ENCODE results near the gene MGAT5.

Gene MGAT5

DNA sequence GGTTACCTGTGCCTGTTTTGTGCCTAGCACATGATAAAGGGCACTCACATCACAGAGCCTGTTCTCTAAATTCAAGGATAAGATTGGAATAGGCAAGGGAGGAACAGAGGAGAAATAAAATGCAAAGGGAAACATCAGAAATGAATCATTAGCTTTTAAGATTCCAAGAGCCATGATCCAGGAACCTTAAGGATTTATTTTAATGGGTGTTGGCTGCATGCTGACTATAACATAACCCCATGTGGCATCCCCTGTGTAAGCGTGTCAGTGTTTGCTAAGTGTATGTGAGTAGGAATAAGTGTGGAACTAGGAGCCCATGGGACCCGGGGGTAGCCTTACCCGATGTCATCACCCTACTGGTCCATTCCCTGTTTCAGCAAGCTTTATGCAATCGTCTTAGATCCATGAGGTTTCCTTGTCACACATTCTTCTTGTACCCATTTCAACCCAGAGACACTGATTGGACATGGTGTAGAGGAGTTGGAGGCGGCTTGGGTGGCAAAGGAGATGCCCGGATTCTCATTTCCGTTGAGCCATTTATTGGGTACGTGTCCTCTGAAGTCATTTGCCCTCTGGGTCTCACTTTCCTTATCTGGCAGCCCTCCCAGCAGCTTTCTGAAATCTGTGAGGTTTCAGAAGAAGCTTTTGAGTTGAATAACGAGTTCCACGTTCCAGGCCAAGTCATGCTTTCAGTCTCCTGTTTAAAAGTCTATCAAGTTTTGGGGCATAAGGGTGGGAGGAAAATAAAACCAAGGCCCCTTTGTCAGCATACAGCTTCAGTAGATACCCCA lies 117.0 kb downstream of the MGAT5 start:
- Histone ChIP-seq H3K27ac (no peak overlapping the region), H3K36me3 (ENCODE audit: control insufficient read depth, insufficient read depth, low read length) (no peaks in the 10 kb centered on the region), H3K9ac (no peak overlapping the region), H3K4me1 (peaks cover 8% of the 10 kb centered on the region), H3K4me2 (ENCODE audit: low read length) (no peak overlapping the region), H3K9me3 (ENCODE audit: control insufficient read depth, low read length) (no peaks in the 10 kb centered on the region), H3K79me2 (no peaks in the 10 kb centered on the region), H3K27me3 (ENCODE audit: control insufficient read depth, insufficient read depth, low read length) (no peaks in the 10 kb centered on the region), H3K4me3 (ENCODE audit: low read depth, low read length) (no peak overlapping the region), H2AFZ (no peak overlapping the region)
- TF ChIP-seq, protein P1, sequence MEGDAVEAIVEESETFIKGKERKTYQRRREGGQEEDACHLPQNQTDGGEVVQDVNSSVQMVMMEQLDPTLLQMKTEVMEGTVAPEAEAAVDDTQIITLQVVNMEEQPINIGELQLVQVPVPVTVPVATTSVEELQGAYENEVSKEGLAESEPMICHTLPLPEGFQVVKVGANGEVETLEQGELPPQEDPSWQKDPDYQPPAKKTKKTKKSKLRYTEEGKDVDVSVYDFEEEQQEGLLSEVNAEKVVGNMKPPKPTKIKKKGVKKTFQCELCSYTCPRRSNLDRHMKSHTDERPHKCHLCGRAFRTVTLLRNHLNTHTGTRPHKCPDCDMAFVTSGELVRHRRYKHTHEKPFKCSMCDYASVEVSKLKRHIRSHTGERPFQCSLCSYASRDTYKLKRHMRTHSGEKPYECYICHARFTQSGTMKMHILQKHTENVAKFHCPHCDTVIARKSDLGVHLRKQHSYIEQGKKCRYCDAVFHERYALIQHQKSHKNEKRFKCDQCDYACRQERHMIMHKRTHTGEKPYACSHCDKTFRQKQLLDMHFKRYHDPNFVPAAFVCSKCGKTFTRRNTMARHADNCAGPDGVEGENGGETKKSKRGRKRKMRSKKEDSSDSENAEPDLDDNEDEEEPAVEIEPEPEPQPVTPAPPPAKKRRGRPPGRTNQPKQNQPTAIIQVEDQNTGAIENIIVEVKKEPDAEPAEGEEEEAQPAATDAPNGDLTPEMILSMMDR (IDR thresholded peaks at IDR 0.05) = no peak

DNA sequence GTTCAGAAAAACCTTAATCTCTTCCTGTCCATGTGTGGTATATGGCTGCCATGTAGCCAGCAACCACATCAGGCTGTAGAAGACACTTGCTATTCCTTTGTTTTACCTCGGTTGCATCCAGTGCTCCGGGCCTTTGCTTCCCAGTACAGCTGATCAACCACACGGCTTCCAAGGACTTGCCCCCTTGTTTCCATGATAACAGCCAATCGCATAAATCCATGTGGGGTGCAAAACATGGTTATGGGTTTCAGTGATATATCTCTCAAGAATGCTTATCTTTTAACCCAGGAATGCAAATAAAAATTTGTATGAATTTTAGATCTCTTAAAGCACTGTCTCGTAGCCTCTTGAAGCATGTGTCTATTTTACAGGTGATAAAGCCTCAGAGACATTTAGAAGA lies 118.3 kb downstream of the MGAT5 start:
- Histone ChIP-seq H3K36me3 (ENCODE audit: control insufficient read depth, insufficient read depth, low read length) (no peaks in the 10 kb centered on the region), H3K27ac (no peak overlapping the region), H3K4me3 (ENCODE audit: low read depth, low read length) (no peak overlapping the region), H3K27me3 (ENCODE audit: control insufficient read depth, insufficient read depth, low read length) (no peaks in the 10 kb centered on the region), H3K4me2 (ENCODE audit: low read length) (no peak overlapping the region), H3K4me1 (peaks cover 8% of the 10 kb centered on the region), H3K9ac (no peak overlapping the region), H3K9me3 (ENCODE audit: control insufficient read depth, low read length) (no peaks in the 10 kb centered on the region), H2AFZ (no peak overlapping the region), H3K79me2 (no peaks in the 10 kb centered on the region)
- TF ChIP-seq, protein P1 (IDR thresholded peaks at IDR 0.05) = no peak

DNA sequence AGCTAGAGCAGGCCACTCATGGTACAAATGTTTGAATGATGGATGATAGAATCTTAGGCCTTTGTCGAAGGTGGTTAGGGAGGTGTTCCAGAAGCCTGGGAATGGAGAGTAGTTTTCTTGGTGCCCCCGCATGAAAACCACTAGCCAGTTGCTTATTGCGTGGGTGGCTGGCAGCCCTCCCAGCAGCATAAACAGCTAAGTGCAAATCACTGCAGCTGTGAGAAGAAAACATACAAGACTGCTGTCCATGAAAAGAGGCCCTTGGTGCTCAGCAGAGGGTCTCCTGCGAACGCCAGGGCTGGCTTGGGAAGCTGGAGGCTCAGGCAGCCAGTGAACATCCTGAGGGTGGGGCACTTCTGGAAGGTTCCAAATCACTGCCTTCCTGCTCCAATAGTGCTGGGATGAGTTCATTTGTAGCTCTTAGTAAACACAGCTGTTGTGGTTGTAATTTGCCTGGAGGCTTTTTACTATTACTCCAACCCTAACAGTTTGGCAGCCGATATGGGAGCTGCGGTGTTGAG lies 118.8 kb downstream of the MGAT5 start:
- TF ChIP-seq, protein P1 (IDR thresholded peaks at IDR 0.05) = no peak
- H3K27ac ChIP-seq = no peak overlapping the region

DNA sequence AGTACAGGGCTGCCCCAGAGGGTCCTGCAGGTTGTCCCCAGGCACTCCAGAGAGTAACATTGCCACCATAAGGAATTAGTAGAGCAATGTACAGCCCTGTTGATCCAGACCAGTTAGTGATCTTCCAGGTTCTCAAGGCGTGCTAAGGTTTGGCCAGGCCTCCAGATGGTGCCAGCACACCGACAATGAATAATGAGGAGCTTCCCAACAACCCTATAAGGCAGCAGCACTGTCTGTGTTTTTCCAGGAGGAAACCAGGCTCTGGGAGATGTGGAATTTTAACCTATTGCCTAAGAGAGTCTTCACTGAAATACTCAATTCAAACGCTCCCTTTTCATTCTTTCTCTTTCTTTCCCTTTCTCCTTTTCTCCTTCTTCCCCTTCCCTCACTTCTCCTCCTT lies 122.1 kb downstream of the MGAT5 start:
- H3K4me1 ChIP-seq = no peaks in the 10 kb centered on the region
- H3K36me3 ChIP-seq (ENCODE audit: control insufficient read depth, insufficient read depth, low read length) = no peaks in the 10 kb centered on the region
- H3K9me3 ChIP-seq (ENCODE audit: control insufficient read depth, low read length) = no peaks in the 10 kb centered on the region
- H3K27me3 ChIP-seq (ENCODE audit: control insufficient read depth, insufficient read depth, low read length) = no peaks in the 10 kb centered on the region
- H3K9ac ChIP-seq = no peak overlapping the region
- H2AFZ ChIP-seq = no peak overlapping the region
- TF ChIP-seq, protein P1 (IDR thresholded peaks at IDR 0.05) = no peak
- no peaks in the 10 kb centered on the region for H3K79me2 ChIP-seq
- H3K4me2 ChIP-seq (ENCODE audit: low read length) = no peak overlapping the region
- no peak overlapping the region for H3K27ac ChIP-seq
- no peak overlapping the region for H3K4me3 ChIP-seq (ENCODE audit: low read depth, low read length)

More for the DNA sequence above, 118.8 kb downstream of the MGAT5 start:
- Histone ChIP-seq H2AFZ (no peak overlapping the region), H3K9me3 (ENCODE audit: control insufficient read depth, low read length) (no peaks in the 10 kb centered on the region), H3K79me2 (no peaks in the 10 kb centered on the region), H3K4me3 (ENCODE audit: low read depth, low read length) (no peak overlapping the region), H3K4me2 (ENCODE audit: low read length) (no peak overlapping the region), H3K9ac (no peak overlapping the region), H3K4me1 (peaks cover 7% of the 10 kb centered on the region), H3K36me3 (ENCODE audit: control insufficient read depth, insufficient read depth, low read length) (no peaks in the 10 kb centered on the region), H3K27me3 (ENCODE audit: control insufficient read depth, insufficient read depth, low read length) (no peaks in the 10 kb centered on the region)

DNA sequence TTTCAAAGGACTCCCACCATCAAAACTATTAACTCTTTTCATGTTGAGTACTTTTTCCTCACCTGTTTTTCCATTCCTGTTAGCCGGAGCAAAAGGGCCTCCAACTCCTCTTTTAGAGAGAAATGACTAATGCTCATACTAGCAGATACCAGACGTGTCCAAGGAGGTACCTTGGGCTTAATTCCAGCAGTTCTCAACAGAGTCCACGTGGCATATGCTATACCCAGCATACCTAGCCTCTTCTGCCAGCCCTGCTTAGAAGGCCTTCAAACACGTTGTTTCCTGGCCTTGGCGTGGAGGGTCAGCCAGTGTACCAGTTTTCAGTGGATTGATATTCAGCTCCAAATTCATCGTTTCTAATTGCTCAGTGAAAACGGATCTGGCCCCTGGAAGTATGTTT lies 123.9 kb downstream of the MGAT5 start:
- H3K4me3 ChIP-seq (ENCODE audit: low read depth, low read length) = no peak overlapping the region
- TF ChIP-seq, protein P1 (IDR thresholded peaks at IDR 0.05) = no peak
- H3K4me2 ChIP-seq (ENCODE audit: low read length) = no peak overlapping the region
- H3K27ac ChIP-seq = no peak overlapping the region
- H3K4me1 ChIP-seq = no peaks in the 10 kb centered on the region
- H3K9me3 ChIP-seq (ENCODE audit: control insufficient read depth, low read length) = no peaks in the 10 kb centered on the region
- no peaks in the 10 kb centered on the region for H3K27me3 ChIP-seq (ENCODE audit: control insufficient read depth, insufficient read depth, low read length)
- H3K9ac ChIP-seq = no peak overlapping the region
- H3K36me3 ChIP-seq (ENCODE audit: control insufficient read depth, insufficient read depth, low read length) = no peaks in the 10 kb centered on the region
- H3K79me2 ChIP-seq = no peaks in the 10 kb centered on the region
- H2AFZ ChIP-seq = no peak overlapping the region

Measured in parathyroid adenoma (tissue), 2 donors.